Right cardiac atrium (tissue), 5 donors: Measurements from ENCODE around the gene HLA-DPB1. TPM values are rescaled to one million over a fixed set of nuclear protein-coding genes. Genes with fewer than 3 reads are reported as not detected.

ENCODE experiments used
- ATAC-seq, 2 donors: fragments of 200-7000 bp; cut with Tn5 transposase; one replicate each; pipeline versions ENCODE4 v1.8.0 to v1.9.1; 2020; ENCODE audit warnings: moderate library complexity in 2 of 2, mild to moderate bottlenecking in 1 of 2
- DNase-seq, 3 donors: peaks; one replicate each; pipeline ENCODE4 v3.0.0-alpha.2; 2020
- H3K27ac ChIP-seq: one replicate; pipeline ENCODE4 v1.5.1; 2013; ENCODE audit warnings: mild to moderate bottlenecking, low read length, control low read depth, moderate library complexity
- H3K27me3 ChIP-seq: one replicate; pipeline ENCODE4 v1.6.1; 2013; ENCODE audit not compliant: control insufficient read depth, insufficient read depth
- H3K4me1 ChIP-seq: one replicate; pipeline ENCODE4 v1.6.1; 2013; ENCODE audit warnings: low read length; ENCODE audit not compliant: control insufficient read depth, insufficient read depth
- H3K4me3 ChIP-seq: one replicate; pipeline ENCODE4 v1.5.1; 2013; ENCODE audit warnings: low read length, control low read depth
- H3K9me3 ChIP-seq: one replicate; pipeline ENCODE4 v1.6.1; 2013; ENCODE audit warnings: low read length; ENCODE audit not compliant: control insufficient read depth
- WGBS: extraction: QIAGEN DNeasy Blood & Tissue Kit; methylation state at CpG from one replicate; pipeline ENCODE4 v1.1.7; 2013; 5-methylcytosine and 5-hydroxymethylcytosine counted together
- intact Hi-C, 4 donors: fragments of 100-400 bp; cut with DNase I; formaldehyde crosslinking; loops; one replicate each; pipeline versions ENCODE4 v1.11.0 to v1.14.0; 2022 to 2023
- long read RNA-seq, 4 donors: library from polyadenylated mRNA; unstranded; transcript quantifications; one replicate each; pipeline ENCODE4 v2.0.0, GENCODE V29; 2020 to 2021
- polyA plus RNA-seq: library from polyadenylated mRNA; stranded (reverse); fragments of 200-250 nt; gene quantifications from one replicate; pipeline ENCODE4 v1.2.3, GENCODE V29; 2013
- total RNA-seq, 4 donors: library from RNA; stranded (reverse); fragmentation: NEBNext Ultra II Directional; extraction: Animal tissue kit (Norgen Biotek cat#: 25700); gene quantifications; one replicate each; pipeline ENCODE4 v1.2.1, GENCODE V29; 2021
- donor health status: healthy with polysubstance abuse.
- donor health status: DM: no; HTN: yes; CAD: no.
- donor health status: DM: no; HTN: no; CAD: no.
- donor health status: DM: no; HTN: yes; CAD: no; lungs with severe emphysema.
- donor health status: DM: yes; HTN: yes; CAD: no.

HLA-DPB1 gene
- 10 to 100 TPM; 46.2 to 71.0 (median 57.4) TPM for total RNA-seq
- polyA plus RNA-seq = 35.9 TPM
- long read RNA-seq, donor 1, transcript HLA-DPB1-211 (6 exons, 1,560 nt) = major isoform, 15 of 25 reads
- long read RNA-seq, donor 1, partial matches to known transcripts = 4 of 25 reads
- long read RNA-seq, donor 1, other reads (novel, unspliced or antisense) = 6 of 25 reads
- long read RNA-seq, donor 2, transcript HLA-DPB1-211 (6 exons, 1,560 nt) = major isoform, 18 of 34 reads
- long read RNA-seq, donor 2, partial matches to known transcripts = 7 of 34 reads
- long read RNA-seq, donor 2, other reads (novel, unspliced or antisense) = 9 of 34 reads
- long read RNA-seq, donor 3, transcript HLA-DPB1-211 (6 exons, 1,560 nt) = major isoform, 12 of 23 reads
- long read RNA-seq, donor 3, partial matches to known transcripts = 2 of 23 reads
- long read RNA-seq, donor 3, other reads (novel, unspliced or antisense) = 9 of 23 reads
- long read RNA-seq, donor 4, transcript HLA-DPB1-211 (6 exons, 1,560 nt) = major isoform, 10 of 23 reads
- long read RNA-seq, donor 4, partial matches to known transcripts = 7 of 23 reads
- long read RNA-seq, donor 4, other reads (novel, unspliced or antisense) = 6 of 23 reads

DNA sequence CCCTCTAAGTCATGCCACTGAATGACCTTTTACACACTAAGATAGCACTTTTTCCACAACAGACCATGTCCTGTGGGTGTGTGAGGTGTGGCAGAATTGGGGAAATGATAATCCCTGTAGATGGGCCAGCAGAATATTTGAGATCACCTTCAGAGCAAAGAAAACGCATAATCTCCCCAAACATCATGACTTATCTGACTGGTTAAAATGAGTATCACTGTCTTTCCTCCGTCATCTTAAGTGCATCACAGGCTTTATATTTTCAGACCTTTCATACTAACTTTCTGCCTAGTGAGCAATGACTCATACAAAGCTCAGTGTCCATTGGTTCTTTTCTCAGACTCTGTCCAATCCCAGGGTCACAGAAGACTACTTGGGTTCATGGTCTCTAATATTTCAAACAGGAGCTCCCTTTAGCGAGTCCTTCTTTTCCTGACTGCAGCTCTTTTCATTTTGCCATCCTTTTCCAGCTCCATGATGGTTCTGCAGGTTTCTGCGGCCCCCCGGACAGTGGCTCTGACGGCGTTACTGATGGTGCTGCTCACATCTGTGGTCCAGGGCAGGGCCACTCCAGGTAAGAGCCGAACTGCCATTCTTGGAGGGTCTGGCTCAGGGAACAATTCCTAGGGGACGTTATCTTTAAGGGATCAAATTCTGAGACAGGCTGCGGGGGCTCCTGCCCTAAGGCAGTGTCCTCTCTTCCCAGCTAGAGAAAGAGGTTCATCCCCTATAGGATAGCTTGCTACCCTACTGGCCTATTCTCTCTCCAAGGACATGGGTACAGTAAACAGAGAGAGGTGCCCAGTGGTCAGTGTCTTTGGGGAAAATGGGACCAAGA is at the start of gene HLA-DPB1:
Gene HLA-DPB1, plus strand, starts transcription at position 423 of the 838 bp plus-strand sequence. Its CDS starts 52 bp downstream, at position 475.
- intact Hi-C loops = no loop called here

DNA sequence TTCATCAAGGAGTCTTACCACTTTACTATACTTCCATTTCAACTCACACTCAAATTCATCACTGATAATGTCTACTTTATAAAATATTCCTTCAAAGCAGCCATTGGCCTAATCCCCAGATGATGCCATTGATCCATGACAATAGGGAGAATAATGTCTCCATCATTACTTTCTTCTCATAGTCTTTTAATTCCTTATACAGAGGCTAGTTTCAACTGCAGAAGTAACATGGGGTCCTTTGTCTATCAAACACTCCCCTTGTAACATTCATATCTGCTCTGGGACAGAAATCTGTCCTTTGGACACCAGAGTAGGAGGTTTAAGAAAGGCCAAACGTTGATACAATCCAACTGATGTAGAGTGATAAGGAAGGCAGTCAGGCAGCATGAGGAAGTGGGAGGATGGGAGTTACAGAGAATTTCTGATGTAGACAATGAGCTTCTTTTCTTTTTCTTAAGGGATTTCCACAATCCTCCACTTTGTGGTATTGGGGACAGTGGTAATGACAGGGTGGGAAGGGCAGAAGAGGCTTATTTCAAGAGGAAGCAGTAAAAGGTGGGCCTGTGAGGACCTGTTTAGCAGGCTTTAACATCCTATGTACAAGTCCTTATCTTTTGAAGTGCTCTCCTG is 47.5 kb upstream of the HLA-DPB1 start:
- Histone ChIP-seq H3K9me3 (no peaks in the 10 kb centered on the region), H3K4me1 (no peaks in the 10 kb centered on the region), H3K4me3 (no peak overlapping the region), H3K27me3 (no peaks in the 10 kb centered on the region), H3K27ac (no peak overlapping the region)
- WGBS = 6% methylated on average over 1 of the region's 1 CpG
- intact Hi-C loops = no loop called here
- ATAC-seq (no peak), DNase-seq (no peak)

More for the DNA sequence above, at the start of gene HLA-DPB1:
- H3K4me3 ChIP-seq = peak within 1 kb of the TSS; percentile 59
- peaks cover 4% of the 10 kb centered on the region for H3K4me1 ChIP-seq
- 43% methylated on average over 10 of the region's 10 CpGs for WGBS
- DNase-seq (no peak), ATAC-seq (peak; percentile 75 to 77)
- H3K27me3 ChIP-seq = no peaks in the 10 kb centered on the region
- H3K27ac ChIP-seq = peak within 1 kb of the TSS; percentile 76
- H3K9me3 ChIP-seq = no peaks in the 10 kb centered on the region

DNA sequence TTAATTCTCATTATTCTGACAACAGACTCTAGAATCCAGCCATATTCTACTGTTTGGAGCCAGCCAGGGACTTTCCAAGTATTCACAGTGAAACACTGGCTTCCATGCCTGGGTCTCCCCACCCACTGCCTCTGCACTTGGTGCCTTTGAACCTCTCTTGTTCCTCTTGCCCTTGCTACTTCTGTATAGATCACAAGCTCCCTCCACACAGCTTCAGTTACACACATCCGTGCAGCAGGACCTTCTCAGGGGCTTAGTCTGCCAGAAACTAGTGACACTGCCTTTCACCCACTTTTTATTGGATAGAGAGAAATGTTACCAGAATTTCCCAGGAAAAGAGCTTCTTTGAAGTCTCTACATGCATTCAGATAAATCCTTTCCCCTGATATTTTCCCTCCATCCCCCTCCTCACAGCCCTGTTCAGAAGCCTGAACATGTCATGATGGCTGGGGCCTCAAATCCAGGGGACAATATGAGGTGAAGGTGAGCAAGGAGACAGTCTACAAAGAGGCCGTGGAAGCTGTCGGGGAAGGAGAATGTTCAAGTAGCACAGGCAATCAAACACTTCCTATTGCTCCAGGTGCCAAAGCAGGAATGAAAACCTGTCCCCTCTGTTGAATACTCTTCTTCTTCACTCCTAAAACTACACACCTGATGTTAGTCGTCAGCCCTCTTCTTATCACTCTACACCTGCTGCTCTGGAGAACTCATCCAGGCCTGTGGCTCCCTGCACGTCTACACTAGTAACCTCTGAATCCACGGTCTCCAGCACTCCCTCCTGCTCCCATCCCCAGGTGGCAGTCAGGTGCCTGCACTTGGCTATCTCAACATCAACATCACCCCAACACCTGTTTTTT is 46.2 kb upstream of the HLA-DPB1 start:
- WGBS = 47% methylated on average over 6 of the region's 6 CpGs
- intact Hi-C loops = no loop called here
- peak; percentile 90 to 91 for ATAC-seq
- Histone ChIP-seq H3K4me3 (no peak overlapping the region), H3K9me3 (no peaks in the 10 kb centered on the region), H3K27me3 (no peaks in the 10 kb centered on the region), H3K4me1 (no peaks in the 10 kb centered on the region), H3K27ac (peak overlapping the region; percentile 92)
- peak in 2 of 3 donors; percentile 62 to 64 for DNase-seq

DNA sequence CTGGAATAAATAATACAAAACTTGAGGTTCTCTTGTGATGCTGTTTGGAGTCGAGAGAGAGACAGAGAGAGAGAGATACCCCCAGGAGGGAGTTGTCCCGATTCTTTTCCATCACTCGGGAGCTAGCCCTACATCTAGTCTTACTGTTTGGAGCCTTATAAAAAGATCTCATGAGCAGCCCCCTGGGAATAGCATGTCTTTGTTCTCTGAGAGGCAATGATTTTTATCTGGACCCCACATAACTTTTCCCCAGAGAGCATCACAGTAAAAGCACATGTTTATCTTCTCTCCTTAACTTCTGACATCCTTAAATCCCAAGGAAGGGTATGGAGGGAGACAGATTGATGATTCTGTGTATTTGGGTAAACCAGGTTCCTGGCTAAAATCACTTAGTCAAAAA is 45.5 kb upstream of the HLA-DPB1 start:
- Histone ChIP-seq H3K4me3 (no peak overlapping the region), H3K9me3 (no peaks in the 10 kb centered on the region), H3K27me3 (no peaks in the 10 kb centered on the region), H3K4me1 (no peaks in the 10 kb centered on the region), H3K27ac (no peak overlapping the region)
- 66% methylated on average over 3 of the region's 3 CpGs for WGBS
- no peak for DNase-seq
- ATAC-seq = no peak
- intact Hi-C loops = no loop called here

DNA sequence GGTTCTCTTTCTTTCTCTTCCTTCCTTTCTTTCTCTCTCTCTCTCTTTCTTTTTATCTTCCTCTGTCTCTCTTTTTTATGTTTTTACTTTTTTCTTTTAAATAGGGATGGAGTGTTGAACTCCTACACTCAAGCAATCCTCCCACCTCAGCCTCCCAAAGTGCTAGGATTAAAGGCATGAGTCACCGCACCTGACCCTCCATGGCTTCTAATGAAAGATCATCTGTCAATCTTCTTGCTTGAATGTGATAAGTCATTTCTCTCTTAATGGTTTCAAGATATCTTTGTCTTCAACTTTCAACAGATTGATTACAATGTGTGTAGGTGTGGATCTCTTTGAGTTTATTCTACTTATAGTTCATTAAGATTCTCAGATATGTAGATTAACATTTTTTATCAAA is 41.2 kb upstream of the HLA-DPB1 start:
- no peak for DNase-seq

DNA sequence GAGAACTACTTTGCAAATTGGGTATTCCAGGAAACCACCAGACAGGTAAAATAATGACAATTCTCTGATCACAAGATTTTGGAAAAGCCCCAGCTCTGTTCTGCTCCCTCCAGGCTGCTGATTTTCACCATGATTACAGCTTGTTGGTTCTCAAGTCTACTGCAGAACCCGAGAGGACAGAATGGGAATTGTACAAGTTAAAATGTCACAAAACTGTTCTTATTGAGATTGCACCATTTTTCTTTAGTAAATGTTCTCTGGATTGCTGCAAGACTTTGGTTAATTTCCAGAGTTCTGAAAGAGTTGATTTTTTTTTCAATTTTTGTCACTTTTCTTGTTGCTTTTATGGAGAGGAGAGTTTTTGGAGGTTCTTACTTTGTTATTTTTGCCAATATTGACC is 39.3 kb upstream of the HLA-DPB1 start:
- Histone ChIP-seq H3K27me3 (no peaks in the 10 kb centered on the region), H3K27ac (no peak overlapping the region), H3K9me3 (no peaks in the 10 kb centered on the region), H3K4me3 (no peak overlapping the region), H3K4me1 (no peaks in the 10 kb centered on the region)
- WGBS = 61% methylated on average over 1 of the region's 1 CpG
- intact Hi-C loops = no loop called here
- no peak for DNase-seq
- ATAC-seq = no peak

More for the DNA sequence above, 41.2 kb upstream of the HLA-DPB1 start:
- Histone ChIP-seq H3K4me1 (no peaks in the 10 kb centered on the region), H3K9me3 (no peaks in the 10 kb centered on the region), H3K4me3 (no peak overlapping the region), H3K27ac (no peak overlapping the region), H3K27me3 (no peaks in the 10 kb centered on the region)
- no peak for ATAC-seq
- WGBS = 97% methylated on average over 1 of the region's 1 CpG
- intact Hi-C loops = no loop called here

DNA sequence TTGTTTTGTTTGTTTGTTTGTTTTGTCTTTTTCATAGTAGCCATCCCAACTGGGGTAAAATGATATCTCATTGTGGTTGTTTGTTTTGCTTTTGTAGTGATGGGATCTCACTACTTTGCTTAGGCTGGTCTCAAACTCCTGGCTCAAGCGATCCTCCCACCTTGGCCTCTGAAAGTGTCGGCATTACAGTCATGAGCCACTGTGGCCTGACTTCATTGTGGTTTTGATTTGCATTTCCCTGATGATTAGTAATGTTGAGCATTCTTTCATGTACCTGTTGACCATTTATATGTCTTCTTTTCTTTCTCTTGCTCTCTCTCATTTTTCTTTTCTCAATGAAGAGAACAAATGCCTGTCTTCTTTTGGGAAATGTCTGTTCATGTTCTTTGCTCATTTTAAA is 35.6 kb upstream of the HLA-DPB1 start:
- no peak overlapping the region for H3K4me3 ChIP-seq
- DNase-seq = no peak
- WGBS = 94% methylated on average over 2 of the region's 2 CpGs
- H3K27me3 ChIP-seq = no peaks in the 10 kb centered on the region
- no peaks in the 10 kb centered on the region for H3K9me3 ChIP-seq
- no peak for ATAC-seq
- H3K27ac ChIP-seq = no peak overlapping the region
- no peaks in the 10 kb centered on the region for H3K4me1 ChIP-seq
- intact Hi-C loops = no loop called here

DNA sequence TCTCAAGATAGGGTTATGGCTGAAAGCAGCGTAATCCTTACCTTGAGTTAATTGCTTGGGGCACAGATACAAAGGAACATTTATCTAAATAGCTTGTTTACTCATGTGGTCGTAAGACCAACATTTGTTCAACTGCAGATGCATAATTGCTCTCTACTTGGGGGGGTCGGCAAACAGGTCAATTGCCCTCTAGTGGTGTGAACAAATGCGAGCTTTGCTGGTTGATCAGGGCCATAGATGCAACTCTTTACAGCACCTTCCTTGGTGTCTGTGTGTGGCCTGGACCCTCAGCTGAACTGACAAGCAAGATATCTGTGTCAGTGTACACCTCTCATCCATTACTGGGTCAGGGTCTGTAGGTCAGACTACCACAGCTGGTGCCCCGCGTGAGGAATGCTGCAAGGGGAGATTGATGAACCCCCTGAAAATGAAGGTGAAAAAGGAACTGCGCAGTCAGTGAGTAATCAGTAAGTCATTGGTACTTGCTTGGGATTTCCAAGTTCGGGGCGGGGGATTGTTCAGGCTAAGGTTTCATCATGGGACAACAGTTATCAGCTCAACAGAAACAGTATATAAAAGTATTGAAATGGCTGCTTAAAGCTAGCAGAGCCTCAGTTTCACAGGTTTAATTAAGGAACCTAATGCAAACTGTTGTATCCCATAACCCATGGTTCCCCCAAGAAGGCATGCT is 26.3 kb upstream of the HLA-DPB1 start:
- Histone ChIP-seq H3K4me3 (no peak overlapping the region), H3K27ac (no peak overlapping the region), H3K9me3 (no peaks in the 10 kb centered on the region), H3K4me1 (no peaks in the 10 kb centered on the region), H3K27me3 (no peaks in the 10 kb centered on the region)
- 54% methylated on average over 9 of the region's 9 CpGs for WGBS
- ATAC-seq (no peak), DNase-seq (no peak)
- intact Hi-C loops = no loop called here

DNA sequence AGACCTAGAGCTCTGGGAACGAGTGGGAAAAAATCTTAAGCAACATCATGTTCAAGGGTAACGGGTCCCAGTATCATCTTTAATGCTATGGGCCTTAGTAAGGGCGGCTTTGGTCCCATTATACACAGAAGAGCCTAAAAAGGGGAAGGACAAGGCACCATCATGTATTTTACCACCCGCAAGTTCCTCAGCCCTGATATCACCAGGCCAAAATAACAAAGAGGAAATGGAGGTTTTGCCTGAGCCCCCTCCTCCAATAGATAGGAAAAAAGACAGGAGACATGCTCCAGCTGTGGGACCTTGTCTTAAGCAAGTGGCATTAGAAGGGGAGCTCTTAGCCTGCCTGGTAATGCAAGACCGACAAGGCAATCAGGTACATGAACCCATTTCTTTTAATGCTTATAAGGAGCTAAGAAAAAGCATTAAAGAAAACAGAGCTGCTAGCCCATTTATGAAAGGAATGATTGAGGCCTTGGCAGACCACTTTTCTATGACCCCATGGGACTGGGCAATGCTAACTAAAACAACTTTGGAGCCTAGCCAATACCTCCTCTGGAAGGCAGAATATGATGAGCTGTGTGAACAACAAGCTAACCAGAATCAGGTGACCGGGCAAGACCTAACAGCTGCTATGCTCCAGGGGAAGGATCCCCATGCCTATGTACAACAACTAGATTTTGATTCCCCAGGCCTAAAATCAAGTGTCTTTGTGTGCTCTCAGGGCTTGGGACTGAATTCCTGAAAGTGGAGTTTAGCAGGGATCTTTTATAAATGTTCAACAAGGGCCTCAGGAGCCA is 25.6 kb upstream of the HLA-DPB1 start:
- DNase-seq = no peak
- intact Hi-C loops = no loop called here

More for the DNA sequence above, 25.6 kb upstream of the HLA-DPB1 start:
- no peak overlapping the region for H3K4me3 ChIP-seq
- WGBS = 76% methylated on average over 6 of the region's 6 CpGs
- ATAC-seq = no peak
- no peak overlapping the region for H3K27ac ChIP-seq
- H3K27me3 ChIP-seq = no peaks in the 10 kb centered on the region
- no peaks in the 10 kb centered on the region for H3K4me1 ChIP-seq
- no peaks in the 10 kb centered on the region for H3K9me3 ChIP-seq
